HG02884 (cell line): ENCODE results near the gene IFNL2.
"Not testable (repeated sequence)": the region's sequence is repeated elsewhere in the genome, so short reads cannot be mapped to it uniquely, and the experiment has no call there.

ENCODE experiments used
- ATAC-seq: cut with Tn5 transposase; IDR thresholded peaks from one replicate; pipeline ENCODE4 v1.9.1; 2021; ENCODE audit warnings: mild to moderate bottlenecking, moderate library complexity; ENCODE audit not compliant: unreplicated experiment

IFNL2 gene

GRCh38 chr19:39296055-39296645, 28.0 kb downstream of the IFNL2 start, which contains the start of gene IFNL1:
IFNL1 (plus strand) TSS chr19:39296407; CDS start chr19:39296422, 15 bp downstream.
- no peak for ATAC-seq

GRCh38 chr19:39296906-39297305, 28.7 kb downstream of the IFNL2 start:
- ATAC-seq: no peak

GRCh38 chr19:39297931-39298634, 29.9 kb downstream of the IFNL2 start:
- ATAC-seq: no peak

- no peak for ATAC-seq
Observed at GRCh38 chr19:39299404-39299803, 31.2 kb downstream of the IFNL2 start.

- no peak for ATAC-seq
Observed at GRCh38 chr19:39299832-39300231, 31.6 kb downstream of the IFNL2 start.

GRCh38 chr19:39301021-39301420, 32.8 kb downstream of the IFNL2 start:
- ATAC-seq: no peak

GRCh38 chr19:39301562-39301961, 33.4 kb downstream of the IFNL2 start:
- no peak for ATAC-seq

- no peak for ATAC-seq
Observed at GRCh38 chr19:39303373-39304184, 35.4 kb downstream of the IFNL2 start.

- ATAC-seq: no peak
Observed at GRCh38 chr19:39304185-39304513, 36.0 kb downstream of the IFNL2 start.

GRCh38 chr19:39304701-39305571, 36.7 kb downstream of the IFNL2 start:
- no peak for ATAC-seq

GRCh38 chr19:39306075-39306474, 37.9 kb downstream of the IFNL2 start:
- no peak for ATAC-seq

- no peak for ATAC-seq
Observed at GRCh38 chr19:39307046-39307821, 39.0 kb downstream of the IFNL2 start.

GRCh38 chr19:39307822-39308530, 39.8 kb downstream of the IFNL2 start:
- ATAC-seq: no peak

- ATAC-seq: no peak
Observed at GRCh38 chr19:39308531-39309304, 40.5 kb downstream of the IFNL2 start.

GRCh38 chr19:39309305-39309670, 41.1 kb downstream of the IFNL2 start:
- ATAC-seq: not testable (repeated sequence)

- no peak for ATAC-seq
Observed at GRCh38 chr19:39310558-39311311, 42.5 kb downstream of the IFNL2 start.

- no peak for ATAC-seq
Observed at GRCh38 chr19:39314016-39314728, 46.0 kb downstream of the IFNL2 start.

- no peak for ATAC-seq
Observed at GRCh38 chr19:39315933-39316332, 47.7 kb downstream of the IFNL2 start.
